Measurements from ENCODE around the gene RCVRN. TPM values are rescaled to one million over a fixed set of nuclear protein-coding genes. Genes with fewer than 3 reads are reported as not detected.
A peak's percentile ranks its signal among the peaks of the same experiment; 100 is the strongest.

RCVRN gene
- total RNA-seq, 2 donors from 2014 or later, result 0.24 to 0.37 TPM

DNA sequence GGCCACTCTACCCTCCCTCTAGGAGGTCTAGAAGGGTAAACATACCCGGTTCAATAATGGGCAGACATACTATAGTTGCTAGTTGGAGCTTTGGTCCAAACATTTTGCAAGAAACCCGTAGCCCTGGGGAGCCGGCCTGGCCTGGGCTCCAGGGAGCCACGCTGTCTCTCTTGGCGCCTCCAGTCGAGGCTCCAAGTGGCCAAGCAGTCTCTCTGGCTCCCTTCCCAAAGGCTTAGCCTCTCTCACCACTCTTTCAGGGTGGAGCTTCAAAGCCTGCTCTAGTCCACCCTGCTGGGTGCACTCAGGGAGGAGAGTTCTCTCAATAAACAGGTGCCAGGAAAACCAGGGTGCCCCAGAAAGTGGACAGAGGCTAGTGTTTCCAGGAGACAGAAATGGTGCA lies 32.2 kb downstream of the RCVRN start:
- TF ChIP-seq, protein P1, sequence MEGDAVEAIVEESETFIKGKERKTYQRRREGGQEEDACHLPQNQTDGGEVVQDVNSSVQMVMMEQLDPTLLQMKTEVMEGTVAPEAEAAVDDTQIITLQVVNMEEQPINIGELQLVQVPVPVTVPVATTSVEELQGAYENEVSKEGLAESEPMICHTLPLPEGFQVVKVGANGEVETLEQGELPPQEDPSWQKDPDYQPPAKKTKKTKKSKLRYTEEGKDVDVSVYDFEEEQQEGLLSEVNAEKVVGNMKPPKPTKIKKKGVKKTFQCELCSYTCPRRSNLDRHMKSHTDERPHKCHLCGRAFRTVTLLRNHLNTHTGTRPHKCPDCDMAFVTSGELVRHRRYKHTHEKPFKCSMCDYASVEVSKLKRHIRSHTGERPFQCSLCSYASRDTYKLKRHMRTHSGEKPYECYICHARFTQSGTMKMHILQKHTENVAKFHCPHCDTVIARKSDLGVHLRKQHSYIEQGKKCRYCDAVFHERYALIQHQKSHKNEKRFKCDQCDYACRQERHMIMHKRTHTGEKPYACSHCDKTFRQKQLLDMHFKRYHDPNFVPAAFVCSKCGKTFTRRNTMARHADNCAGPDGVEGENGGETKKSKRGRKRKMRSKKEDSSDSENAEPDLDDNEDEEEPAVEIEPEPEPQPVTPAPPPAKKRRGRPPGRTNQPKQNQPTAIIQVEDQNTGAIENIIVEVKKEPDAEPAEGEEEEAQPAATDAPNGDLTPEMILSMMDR (IDR thresholded peaks at IDR 0.05), result no peak
- Histone ChIP-seq H3K36me3 (no peaks in the 10 kb centered on the region), H3K4me3 (no peak overlapping the region), H3K27ac (no peak overlapping the region), H3K4me1 (peaks cover 0 to 6% of the 10 kb centered on the region in 2 donors), H3K27me3 (no peaks in the 10 kb centered on the region), H3K9me3 (no peaks in the 10 kb centered on the region)
- DNase-seq (ENCODE audit: low spot score), result no peak

DNA sequence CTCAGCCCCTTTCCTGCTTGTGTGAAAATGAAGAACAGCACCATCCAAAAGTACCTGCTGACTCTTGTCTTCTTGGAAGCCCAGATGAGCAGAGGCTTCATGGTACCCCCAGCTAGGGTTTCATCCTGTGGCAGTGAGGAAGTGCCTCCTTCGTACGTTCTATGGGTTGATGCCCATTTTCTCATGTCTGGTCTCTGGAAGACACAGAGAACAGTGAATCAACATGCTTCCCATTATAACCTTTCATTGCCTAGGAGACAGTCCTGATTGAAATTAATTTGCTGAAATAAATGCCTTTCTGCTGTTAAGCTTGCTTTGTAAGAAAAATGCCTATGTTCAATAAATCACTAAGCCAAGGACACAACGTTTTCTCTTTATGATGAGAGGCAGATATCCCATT lies 36.5 kb downstream of the RCVRN start:
- TF ChIP-seq, protein P1 (IDR thresholded peaks at IDR 0.05), result no peak
- peak; percentile 5 for DNase-seq (ENCODE audit: low spot score)
- Histone ChIP-seq H3K27ac (no peak overlapping the region), H3K9me3 (no peaks in the 10 kb centered on the region), H3K4me1 (no peaks in the 10 kb centered on the region), H3K36me3 (no peaks in the 10 kb centered on the region), H3K4me3 (no peak overlapping the region), H3K27me3 (no peaks in the 10 kb centered on the region)

DNA sequence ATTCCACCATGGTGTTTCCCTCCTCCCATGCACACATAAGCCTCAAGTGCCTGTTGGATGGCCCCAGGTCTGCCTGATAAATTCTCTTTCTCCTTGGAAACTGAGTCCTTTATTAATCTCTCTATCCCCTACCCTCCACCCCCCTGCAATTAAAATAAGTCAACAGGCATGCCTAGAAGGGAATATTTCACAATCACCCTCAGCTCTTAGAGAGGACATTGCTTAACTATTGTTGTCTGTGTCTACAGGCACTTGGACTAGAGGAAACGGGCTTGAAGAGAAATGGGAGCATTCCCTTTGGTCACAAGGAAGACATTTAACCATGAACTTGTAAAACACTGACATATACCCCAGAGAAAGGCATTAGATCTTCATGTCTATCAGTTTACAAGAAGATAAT lies 39.5 kb downstream of the RCVRN start:
- no peaks in the 10 kb centered on the region for H3K4me1 ChIP-seq
- no peaks in the 10 kb centered on the region for H3K27me3 ChIP-seq
- DNase-seq (ENCODE audit: low spot score), result no peak
- H3K9me3 ChIP-seq, result peaks cover 0 to 6% of the 10 kb centered on the region in 2 donors
- H3K36me3 ChIP-seq, result no peaks in the 10 kb centered on the region
- H3K4me3 ChIP-seq, result no peak overlapping the region
- no peak overlapping the region for H3K27ac ChIP-seq
- TF ChIP-seq, protein P1 (IDR thresholded peaks at IDR 0.05), result no peak

GRCh38 chr17:9862949-9863348 lies 42.1 kb downstream of the RCVRN start:
- Histone ChIP-seq H3K27ac (no peak overlapping the region), H3K36me3 (no peaks in the 10 kb centered on the region), H3K4me1 (no peaks in the 10 kb centered on the region), H3K9me3 (peaks cover 0 to 6% of the 10 kb centered on the region in 2 donors), H3K27me3 (no peaks in the 10 kb centered on the region), H3K4me3 (no peak overlapping the region)
- peak; percentile 16 for DNase-seq (ENCODE audit: low spot score)
- TF ChIP-seq, protein P1 (IDR thresholded peaks at IDR 0.05), result no peak

DNA sequence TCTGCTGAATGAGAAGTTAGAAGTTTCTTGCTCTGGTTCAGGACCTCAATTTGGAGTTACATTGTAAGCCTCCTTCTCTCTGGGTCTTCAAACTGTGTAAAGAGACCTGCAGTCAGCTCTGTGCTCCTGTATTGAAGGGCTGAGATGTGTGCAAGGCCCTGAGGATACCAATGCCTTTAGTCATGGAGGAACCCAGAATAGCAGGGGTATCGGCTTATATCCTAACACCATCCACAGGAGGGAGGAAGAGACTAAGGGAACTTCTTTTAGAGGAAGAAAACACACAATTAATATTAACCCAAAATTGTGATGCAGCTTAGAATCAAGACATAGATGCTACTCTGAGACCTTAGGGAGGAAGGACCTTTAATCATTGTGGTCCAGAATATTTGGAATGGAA lies 42.9 kb downstream of the RCVRN start:
- DNase-seq (ENCODE audit: low spot score), result no peak
- Histone ChIP-seq H3K4me1 (no peaks in the 10 kb centered on the region), H3K27me3 (no peaks in the 10 kb centered on the region), H3K27ac (no peak overlapping the region), H3K4me3 (no peak overlapping the region), H3K9me3 (peaks cover 0 to 6% of the 10 kb centered on the region in 2 donors), H3K36me3 (no peaks in the 10 kb centered on the region)
- TF ChIP-seq, protein P1 (IDR thresholded peaks at IDR 0.05), result no peak

- Histone ChIP-seq H3K27ac (no peak overlapping the region), H3K4me3 (no peak overlapping the region), H3K27me3 (no peaks in the 10 kb centered on the region), H3K36me3 (no peaks in the 10 kb centered on the region), H3K9me3 (peaks cover 0 to 6% of the 10 kb centered on the region in 2 donors), H3K4me1 (no peaks in the 10 kb centered on the region)
- TF ChIP-seq, protein P1 (IDR thresholded peaks at IDR 0.05), result no peak
- no peak for DNase-seq (ENCODE audit: low spot score)
Observed at GRCh38 chr17:9860851-9861250, 44.2 kb downstream of the RCVRN start.

Data from right atrium auricular region (tissue), 2 donors.